NCI-H82 (cell line): ENCODE results near the gene FH.

ENCODE experiments used
- DNase-seq: peaks from one replicate; lab custom pipeline; 2025; lab: John Stamatoyannopoulos, UW

Gene FH

GRCh38 chr1:241457421-241457820 is 62.1 kb downstream of the FH start:
- DNase-seq: no peak

GRCh38 chr1:241456743-241457142 is 62.8 kb downstream of the FH start:
- DNase-seq: no peak

- DNase-seq: no peak
Measured at GRCh38 chr1:241453732-241454131, 65.8 kb downstream of the FH start.

GRCh38 chr1:241451956-241452355 is 67.6 kb downstream of the FH start:
- no peak for DNase-seq
